IPS DF 19.7 (cell line): ENCODE data around the gene LRRC56.

ENCODE experiments used
- DNase-seq: peaks from one replicate; pipeline ENCODE4 v3.0.0-alpha.2; 2013; ENCODE audit warnings: low read depth, low spot score

Gene LRRC56

GRCh38 chr11:540583-541432, 3.5 kb downstream of the LRRC56 start:
- no peak for DNase-seq

DNA sequence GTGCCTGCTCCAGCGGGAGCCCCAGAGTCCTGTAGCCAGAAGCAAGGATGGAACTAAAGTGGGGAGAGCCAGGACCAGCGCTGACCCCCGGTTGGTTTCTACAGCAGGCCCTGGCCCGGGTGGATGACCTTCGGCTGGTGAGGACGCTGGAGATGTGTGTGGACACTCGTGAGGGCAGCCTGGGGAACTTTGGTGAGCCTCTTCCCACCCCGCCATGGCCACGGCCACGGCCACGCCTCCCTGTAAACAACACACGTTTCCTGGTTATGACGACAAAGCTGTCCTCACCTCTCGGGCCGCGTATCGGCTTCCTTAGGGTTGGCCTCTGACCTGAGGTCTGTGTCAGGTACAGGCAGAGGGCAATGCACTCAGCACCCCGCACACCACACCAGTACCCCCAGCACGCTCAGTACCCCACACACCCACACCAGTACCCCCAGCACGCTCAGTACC, 4.1 kb downstream of the LRRC56 start:
- DNase-seq, result no peak

DNA sequence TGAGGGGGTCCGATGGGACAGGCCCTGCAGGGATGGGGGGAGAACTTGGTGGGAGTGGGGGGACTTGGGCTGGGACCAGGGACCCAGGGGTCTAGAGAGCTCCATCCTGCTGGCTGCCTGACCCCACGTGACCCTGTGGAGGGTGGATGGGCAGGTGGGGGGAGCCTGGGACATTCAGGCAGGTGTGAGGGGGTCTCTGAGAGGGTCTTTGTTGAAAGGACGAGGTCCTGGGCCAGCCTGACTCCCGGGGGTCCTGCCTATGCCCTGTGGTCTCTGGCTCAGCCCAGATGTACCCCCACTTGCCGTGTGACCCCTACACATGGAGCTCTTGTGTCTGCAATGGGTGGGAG, 7.5 kb downstream of the LRRC56 start:
- DNase-seq, result no peak

DNA sequence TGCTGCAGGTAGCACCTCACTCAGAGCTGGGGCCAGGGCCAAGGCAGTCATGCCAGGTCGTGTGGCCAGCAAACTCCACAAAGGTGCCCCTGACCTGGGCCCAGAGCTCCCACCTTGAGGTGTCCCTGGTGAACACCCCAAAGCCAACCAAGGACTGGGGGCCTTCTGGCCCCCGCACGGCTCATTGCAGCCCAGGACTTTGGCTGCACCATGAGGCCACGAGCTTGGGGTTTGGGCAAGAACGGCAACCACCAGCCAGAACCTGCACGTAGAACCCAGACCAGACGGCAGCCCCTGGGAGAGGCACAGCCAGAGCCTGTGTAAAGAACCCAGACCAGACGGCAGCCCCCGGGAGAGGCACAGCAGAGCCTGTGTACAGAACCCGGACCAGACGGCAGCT, 7.8 kb downstream of the LRRC56 start:
- DNase-seq, result no peak

DNA sequence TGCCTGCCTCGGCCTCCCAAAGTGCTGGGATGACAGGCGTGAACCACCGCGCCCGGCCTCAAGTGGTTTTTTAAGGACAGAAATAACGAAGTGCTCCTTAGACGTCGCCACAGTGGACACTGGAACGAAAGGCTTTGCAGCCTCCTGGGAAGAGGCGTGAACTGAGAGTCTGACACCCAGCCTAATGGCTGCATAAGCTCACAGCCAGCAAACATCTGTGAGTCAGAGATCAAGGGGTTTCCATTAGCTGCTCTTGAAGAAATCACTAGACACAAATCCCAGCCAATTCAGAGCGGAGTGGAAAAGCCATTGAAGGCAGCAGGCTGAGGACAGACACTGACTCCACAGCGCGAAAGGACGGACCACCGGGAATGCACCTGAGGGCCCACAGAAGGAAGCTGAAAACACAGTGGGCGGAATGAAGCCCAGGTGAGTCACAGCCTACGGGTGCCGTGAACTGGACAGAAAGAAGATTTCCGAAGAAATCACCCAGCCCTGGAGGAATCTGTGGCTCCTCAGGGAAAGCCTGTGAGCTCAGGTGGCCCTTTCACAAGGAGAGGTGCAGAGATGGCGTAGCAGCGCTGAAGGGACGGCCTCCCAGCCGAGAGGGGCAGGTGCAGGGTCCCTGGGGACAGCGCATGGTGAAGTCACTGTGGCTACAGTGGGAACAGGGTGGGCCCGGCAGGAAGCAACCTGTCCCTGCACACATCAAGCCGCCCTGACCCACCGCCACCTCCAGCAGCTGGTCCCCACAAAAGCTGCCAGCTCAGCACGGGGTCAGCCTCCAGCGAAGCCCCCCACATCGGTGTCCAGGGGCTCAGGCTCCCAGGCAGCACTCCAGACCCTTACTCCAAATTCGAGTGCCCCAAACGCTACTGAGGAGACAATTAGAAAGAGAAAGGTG, 11.6 kb downstream of the LRRC56 start:
- no peak for DNase-seq

DNA sequence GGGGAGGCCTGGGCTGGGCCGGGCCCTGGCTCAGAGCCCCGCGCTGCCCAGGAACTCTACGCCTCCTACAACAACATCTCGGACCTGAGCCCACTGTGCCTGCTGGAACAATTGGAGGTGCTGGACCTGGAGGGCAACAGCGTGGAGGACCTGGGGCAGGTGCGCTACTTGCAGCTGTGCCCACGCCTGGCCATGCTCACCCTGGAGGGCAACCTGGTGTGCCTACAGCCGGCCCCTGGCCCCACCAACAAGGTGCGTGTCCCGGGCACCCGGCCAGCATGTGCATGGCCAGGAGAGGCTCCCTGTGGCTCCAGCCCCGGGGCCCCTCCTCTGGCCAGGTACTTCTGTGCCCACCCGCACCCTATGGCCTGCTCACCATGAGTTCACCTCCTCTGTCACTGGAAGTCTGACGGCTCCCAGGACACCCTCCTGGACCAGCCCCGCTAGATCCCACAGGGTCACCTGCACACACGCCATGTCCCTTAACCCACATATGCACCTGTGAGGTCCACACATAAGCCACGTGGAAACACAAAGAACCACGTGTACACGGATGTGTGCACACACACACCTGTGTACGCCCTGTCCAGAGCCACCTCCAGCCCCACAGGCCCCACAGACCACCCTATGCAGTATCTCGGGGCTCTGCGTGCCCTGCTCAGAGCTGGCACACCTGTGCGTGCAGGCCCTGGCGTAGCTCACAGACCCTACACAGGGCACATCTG, 12.9 kb downstream of the LRRC56 start:
- no peak for DNase-seq

DNA sequence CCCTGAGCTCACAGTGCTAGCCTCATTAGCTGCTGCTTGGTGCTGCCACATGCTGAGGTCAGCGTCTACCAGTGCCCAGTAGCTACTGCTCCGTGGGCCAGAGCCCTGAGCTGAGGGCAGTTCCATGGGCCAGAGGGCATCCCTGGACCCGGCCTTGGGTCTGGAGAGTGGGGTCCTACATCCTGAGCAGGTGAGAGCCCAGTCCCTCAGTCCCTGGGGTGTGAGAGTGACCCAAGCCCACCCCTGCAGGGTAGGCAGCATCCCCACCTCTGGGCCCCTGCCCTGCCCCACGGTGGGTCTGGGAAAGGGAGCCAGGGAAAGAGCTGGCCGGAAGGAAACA, 13.4 kb downstream of the LRRC56 start:
- DNase-seq, result no peak

DNA sequence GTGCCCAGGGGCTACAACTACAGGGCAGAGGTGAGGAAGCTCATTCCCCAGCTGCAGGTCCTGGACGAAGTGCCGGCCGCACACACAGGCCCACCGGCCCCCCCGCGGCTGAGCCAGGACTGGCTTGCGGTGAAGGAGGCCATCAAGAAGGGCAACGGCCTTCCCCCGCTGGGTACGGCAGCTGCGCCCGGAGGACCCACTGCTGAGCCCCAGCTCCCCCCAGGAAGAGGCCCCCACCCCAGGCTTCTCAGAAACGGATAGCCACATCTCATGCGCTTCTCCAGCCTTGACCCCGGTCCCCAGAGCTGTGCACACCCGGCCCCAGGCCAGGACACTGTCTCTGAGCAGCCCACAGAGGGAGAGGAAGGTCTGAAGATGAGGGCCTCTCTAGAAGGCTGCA, 13.8 kb downstream of the LRRC56 start:
- no peak for DNase-seq

GRCh38 chr11:551596-551995, 14.3 kb downstream of the LRRC56 start:
- DNase-seq, result no peak

DNA sequence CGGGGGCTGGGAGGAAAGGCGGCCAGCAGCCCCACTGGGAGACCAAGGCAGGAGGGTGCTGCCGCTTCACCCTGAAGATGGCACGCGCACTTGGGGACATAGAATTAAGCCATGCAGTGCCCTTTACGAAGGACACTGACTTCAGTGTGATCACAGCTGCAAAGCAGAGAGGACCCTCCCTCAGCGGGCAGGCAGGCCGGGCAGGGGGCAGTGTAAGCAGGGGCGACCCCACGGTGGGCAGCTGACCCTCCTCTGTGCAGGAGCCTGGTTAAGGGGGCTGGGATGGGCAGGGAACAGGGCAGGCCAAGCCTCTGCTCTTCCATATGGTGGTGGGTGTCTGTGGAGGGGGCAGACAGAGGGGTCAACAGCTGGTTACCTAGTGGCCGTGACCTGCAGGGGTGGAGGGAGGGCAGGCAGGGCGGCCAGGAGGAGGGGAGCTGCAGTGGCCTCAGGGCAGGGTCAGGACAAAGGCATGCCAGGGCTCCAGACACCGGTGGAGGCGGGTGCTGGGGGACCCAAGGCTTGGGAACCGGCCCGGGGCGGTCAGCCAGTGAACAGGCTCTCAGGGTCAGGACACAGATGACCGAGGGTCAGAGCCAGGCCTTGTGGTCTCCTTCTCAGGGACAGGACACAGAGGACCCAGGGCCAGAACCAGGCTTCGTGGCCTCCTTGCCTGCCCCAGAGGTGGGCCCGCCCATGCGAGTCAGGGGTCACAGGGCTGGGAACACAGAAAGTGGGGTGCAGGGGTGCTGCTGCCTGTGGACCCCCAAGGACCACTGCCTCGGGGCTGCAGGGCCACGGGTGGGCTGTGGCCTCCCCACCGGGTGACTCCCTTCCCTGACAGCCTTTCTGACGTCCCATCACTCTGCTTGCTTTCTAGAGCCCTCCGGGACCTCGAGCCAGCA, 16.0 kb downstream of the LRRC56 start:
- DNase-seq, result no peak

GRCh38 chr11:553988-554340, 16.6 kb downstream of the LRRC56 start:
- DNase-seq, result no peak

GRCh38 chr11:554428-555226, 17.3 kb downstream of the LRRC56 start:
- DNase-seq, result no peak

DNA sequence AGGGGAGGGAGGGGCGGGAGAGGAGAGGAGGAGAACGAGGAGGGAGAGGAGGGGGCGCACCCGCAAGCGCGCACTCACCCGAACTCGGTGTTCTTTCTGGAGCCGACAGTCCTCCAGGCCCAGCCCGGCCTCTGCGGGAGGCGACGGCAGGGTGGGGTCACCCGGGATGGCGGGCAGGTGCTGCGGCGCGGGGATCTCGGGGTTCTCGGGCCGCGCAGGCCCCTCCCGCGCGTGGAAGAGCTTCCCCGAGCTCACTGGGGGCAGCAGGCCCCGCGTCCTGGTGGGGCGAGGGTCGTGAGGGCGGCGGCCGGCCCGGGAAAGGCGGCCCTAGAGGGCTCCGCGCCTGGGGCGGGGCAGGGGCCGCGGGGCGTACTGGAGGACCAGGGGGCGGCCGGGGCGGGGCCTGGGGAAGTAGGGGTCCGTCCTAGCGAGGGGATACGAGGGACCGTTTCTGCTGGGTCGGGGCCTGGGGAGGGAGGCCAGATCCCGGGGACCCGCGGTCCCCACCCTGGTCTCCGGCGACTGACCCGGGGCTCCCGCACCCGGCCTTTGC, 18.0 kb downstream of the LRRC56 start:
- no peak for DNase-seq

DNA sequence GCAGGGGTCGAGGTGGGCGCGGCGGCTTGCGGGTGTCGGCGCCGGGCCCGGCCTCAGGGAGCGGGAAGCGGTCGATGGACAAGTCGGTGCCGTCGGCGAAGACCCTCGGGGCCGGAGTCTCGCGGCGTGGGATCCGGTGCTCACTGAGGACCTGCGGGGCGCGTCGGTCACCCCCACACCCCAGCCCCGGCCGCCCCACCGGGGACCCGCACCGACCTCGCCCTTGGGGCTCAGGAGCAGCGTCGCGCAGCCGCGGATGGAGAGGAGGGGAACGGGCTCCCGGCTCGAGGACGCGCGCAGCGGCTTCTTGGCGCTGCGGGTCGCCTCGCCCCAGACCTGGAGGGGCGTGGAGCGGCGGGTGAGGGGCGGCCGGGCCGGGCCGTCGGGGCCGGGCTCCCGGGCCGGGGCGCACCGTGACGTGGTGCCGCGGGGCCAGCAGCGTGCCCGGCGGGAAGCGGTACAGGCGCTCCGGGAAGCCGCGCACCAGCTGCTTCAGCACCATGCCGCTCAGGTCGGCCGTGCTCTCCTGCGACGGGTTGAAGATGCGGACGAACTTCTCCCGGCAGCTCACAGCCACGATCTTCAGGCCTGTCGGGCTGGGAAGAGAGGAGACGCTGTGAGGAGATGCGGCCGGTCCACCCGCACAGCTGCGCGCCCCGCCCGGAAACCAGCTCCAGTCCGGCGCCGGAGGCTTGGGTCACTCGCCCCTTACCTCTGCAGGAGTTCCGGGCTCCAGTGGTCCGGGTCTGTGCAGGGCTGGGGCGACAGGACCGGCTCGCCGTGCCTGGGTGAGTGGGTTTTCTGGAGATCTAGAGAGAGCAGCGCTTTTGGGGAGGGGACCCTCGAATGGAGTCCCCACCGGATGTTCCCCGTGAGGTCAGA, 18.7 kb downstream of the LRRC56 start:
- DNase-seq, result no peak

- no peak for DNase-seq
Measured at GRCh38 chr11:556662-557256, 19.4 kb downstream of the LRRC56 start.

DNA sequence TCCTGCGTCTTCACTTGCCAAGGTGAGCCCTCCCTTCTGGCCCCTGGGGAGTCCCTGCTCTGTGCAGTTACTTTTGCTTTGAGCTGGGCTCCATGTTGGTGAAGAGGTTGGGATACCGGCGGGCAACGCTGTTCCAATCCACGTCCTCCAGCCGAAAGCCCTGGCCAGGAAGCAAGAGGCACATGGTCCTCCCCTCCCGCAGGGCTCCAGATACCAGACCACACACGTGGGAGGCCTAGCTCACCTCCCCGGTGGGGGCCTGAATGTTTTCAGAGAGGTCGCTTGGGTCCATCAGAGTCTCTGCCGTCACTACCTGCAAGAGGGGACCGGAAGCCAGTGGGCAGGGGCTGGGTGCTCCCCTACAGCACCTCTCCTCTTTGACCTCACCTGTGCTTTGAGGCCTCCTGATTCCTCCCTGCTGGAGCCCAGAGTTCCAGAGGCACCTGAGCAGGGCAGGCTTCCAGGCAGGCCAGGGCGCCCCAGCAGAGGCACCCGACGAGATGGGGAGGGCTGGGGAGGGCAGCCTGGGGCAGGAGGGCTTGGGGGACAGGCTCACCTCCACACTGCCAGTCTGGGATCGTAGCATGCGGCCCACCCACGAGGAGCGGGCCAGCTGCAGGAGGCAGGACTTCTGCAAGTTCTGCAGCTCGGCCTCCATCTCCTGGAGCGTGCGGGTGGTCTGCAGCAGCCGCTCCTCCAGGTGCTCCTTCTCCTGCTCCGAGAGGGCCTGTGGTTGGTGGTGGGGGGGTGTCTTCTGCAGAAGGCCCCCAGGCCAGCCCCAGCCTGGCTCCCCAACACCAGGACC, 20.2 kb downstream of the LRRC56 start:
- no peak for DNase-seq

DNA sequence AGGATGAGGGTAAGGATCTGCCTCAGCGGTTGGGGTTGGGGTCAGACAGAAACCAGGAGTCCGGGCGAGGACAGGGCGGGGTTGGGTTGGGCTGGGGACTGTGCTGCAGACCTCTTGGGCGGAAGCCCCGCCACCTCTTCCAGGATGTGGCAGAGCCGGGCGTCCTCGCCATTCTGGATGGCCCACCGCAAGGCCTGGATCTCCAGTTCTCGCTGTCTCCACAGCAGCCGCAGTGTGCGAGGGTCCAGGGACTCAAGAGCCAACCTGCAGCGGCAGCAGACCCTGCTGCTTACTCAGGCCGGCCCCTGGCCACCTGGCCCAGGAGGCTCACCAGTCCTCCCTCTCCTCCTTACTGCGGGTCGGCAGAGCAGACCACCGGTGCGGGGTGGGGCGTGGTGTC, 21.2 kb downstream of the LRRC56 start:
- DNase-seq, result no peak
